ENCODE results near the gene CENPX. TPM values are rescaled to one million over a fixed set of nuclear protein-coding genes. Genes with fewer than 3 reads are reported as not detected.

The CENPX gene
- total and polyA plus RNA-seq, 2 of the 13 experiments (the other 11 are each of a cell fraction or from before 2014, with no cell fraction given) = 92.7 to 170 TPM

DNA sequence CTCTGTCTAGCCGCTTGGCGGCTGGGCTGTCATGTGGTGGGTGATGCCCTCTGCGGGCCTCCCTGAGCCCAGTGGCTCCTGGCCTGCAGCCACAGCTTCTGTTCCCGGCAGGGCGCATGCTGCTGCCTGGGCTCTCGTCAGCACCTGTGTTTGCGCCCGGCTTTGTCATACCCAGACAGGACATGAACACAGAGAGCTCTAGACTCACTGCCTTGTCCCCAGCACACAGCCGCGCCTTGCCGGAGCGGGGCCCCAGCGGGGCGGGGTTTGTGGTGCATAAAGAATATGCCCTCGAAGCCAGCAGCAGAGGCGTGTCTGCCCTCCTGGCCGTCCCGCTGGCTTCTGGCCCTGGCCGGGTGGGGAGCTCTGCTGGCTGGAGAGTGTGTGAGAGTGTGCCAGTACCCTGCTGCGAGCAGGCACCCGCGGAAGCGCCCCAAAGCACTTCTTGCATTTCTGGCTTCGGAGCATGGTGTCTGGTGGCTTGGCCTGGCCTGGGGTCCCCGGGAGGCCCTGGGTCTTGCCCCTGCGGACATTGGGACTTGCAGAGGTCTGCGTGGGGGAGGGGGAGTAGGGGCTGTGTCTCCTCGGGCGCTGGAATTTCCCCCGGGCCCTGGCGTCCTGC is 30.9 kb downstream of the CENPX start (continued):
- TF ChIP-seq, protein P1, sequence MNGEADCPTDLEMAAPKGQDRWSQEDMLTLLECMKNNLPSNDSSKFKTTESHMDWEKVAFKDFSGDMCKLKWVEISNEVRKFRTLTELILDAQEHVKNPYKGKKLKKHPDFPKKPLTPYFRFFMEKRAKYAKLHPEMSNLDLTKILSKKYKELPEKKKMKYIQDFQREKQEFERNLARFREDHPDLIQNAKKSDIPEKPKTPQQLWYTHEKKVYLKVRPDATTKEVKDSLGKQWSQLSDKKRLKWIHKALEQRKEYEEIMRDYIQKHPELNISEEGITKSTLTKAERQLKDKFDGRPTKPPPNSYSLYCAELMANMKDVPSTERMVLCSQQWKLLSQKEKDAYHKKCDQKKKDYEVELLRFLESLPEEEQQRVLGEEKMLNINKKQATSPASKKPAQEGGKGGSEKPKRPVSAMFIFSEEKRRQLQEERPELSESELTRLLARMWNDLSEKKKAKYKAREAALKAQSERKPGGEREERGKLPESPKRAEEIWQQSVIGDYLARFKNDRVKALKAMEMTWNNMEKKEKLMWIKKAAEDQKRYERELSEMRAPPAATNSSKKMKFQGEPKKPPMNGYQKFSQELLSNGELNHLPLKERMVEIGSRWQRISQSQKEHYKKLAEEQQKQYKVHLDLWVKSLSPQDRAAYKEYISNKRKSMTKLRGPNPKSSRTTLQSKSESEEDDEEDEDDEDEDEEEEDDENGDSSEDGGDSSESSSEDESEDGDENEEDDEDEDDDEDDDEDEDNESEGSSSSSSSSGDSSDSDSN (CRISPR knock-in tag; IDR thresholded peaks at IDR 0.05) = peak; percentile 96
- TF ChIP-seq ZNF205 (CRISPR knock-in tag; IDR thresholded peaks at IDR 0.05) (peak; percentile 85; the same call in 1 of the 2 replicates), KLF16 (CRISPR knock-in tag; IDR thresholded peaks at IDR 0.05) (peak in 1 of 2 experiments; percentile 86; a peak in 1 of 4 replicates), SIN3A (IDR thresholded peaks at IDR 0.05; ENCODE audit: borderline replicate concordance, low read depth, low read length) (peak; percentile 33; the same call in 1 of the 2 replicates), ZNF180 (CRISPR knock-in tag; IDR thresholded peaks at IDR 0.05; ENCODE audit: borderline replicate concordance, low read depth) (0 out of 2 replicates have a peak, but pooled peaks have one; percentile 81), MED13 (CRISPR knock-in tag; IDR thresholded peaks at IDR 0.05) (no peak; the same call in 1 of the 2 replicates), GRHL1 (CRISPR knock-in tag; conservative IDR thresholded peaks at IDR 0.05) (no peak), ONECUT2 (CRISPR knock-in tag; IDR thresholded peaks at IDR 0.05) (0 out of 2 replicates have a peak, but pooled peaks have one; percentile 33), SMYD3 (CRISPR knock-in tag; IDR thresholded peaks at IDR 0.05) (peak; percentile 99), SRSF1 (optimal IDR thresholded peaks at IDR 0.05; ENCODE audit: low read depth, low read length) (peak; percentile 21), BRD4 (CRISPR knock-in tag; IDR thresholded peaks at IDR 0.05) (no peak; the same call in 1 of the 2 replicates), ZNF3 (CRISPR knock-in tag; IDR thresholded peaks at IDR 0.05) (no peak; the same call in 1 of the 2 replicates), ZNF790 (CRISPR knock-in tag; IDR thresholded peaks at IDR 0.05; ENCODE audit: borderline replicate concordance) (peak; percentile 23; the same call in 1 of the 2 replicates), ZNF503 (CRISPR knock-in tag; IDR thresholded peaks at IDR 0.05) (peak; percentile 54)

Measured in HepG2 (cell line).